Mononuclear cell (primary cell): ENCODE data around the gene KCNQ5. TPM values are rescaled to one million over a fixed set of nuclear protein-coding genes. Genes with fewer than 3 reads are reported as not detected.

Experiments
- H3K27me3 ChIP-seq: 2 replicates; pipeline ENCODE4 v1.6.0; 2011; ENCODE audit warnings: low read length, control low read depth; ENCODE audit not compliant: insufficient read depth
- H3K4me1 ChIP-seq: 2 replicates; pipeline ENCODE4 v1.5.1; 2011; ENCODE audit warnings: mild to moderate bottlenecking, low read length, control low read depth; ENCODE audit not compliant: insufficient read depth
- H3K4me3 ChIP-seq: 2 replicates; pipeline ENCODE4 v1.5.1; 2011; ENCODE audit warnings: mild to moderate bottlenecking, low read length, moderate library complexity
- H3K9me3 ChIP-seq: 2 replicates; pipeline ENCODE4 v1.5.1; 2011; ENCODE audit warnings: low read depth, mild to moderate bottlenecking, control low read depth, low read length
- total RNA-seq: library from RNA; depleted of rRNA; stranded (reverse); fragments of >200 nt; gene quantifications from one replicate; pipeline ENCODE4 v1.2.3, GENCODE V29; 2012

Gene KCNQ5
- total RNA-seq, 1 donor = 2.8 TPM

- no peaks in the 10 kb centered on the region for H3K27me3 ChIP-seq
- H3K4me3 ChIP-seq = no peak overlapping the region
- H3K4me1 ChIP-seq = no peaks in the 10 kb centered on the region
These were observed 328.4 kb downstream of the KCNQ5 start for GRCh38 chr6:72950114-72950860.

GRCh38 chr6:72952808-72953630, 331.2 kb downstream of the KCNQ5 start:
- no peaks in the 10 kb centered on the region for H3K27me3 ChIP-seq
- no peaks in the 10 kb centered on the region for H3K4me1 ChIP-seq
- no peak overlapping the region for H3K4me3 ChIP-seq
- H3K9me3 ChIP-seq = no peaks in the 10 kb centered on the region

More at GRCh38 chr6:72950114-72950860, 328.4 kb downstream of the KCNQ5 start:
- H3K9me3 ChIP-seq = no peaks in the 10 kb centered on the region

DNA sequence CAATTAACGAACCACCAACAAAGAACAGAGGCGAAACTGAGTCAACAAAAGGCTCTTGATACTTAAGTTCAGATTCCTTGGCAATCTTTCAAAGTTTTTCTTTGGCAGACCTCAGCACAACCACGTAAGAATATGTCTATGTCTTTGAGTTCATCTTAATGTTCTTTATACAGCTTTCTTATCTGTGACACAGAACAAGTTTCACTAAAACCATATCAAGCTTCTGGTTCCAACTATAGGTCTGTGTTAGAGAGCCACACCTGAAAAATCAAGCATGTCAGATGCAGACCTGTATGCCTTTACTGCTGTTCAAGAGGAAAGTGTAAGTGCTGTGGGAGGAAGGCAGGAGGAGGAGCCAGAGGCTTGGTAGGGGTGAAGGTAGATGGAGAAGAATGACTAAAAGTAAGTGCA, 332.1 kb downstream of the KCNQ5 start:
- no peaks in the 10 kb centered on the region for H3K4me1 ChIP-seq
- no peak overlapping the region for H3K4me3 ChIP-seq
- no peaks in the 10 kb centered on the region for H3K27me3 ChIP-seq
- no peaks in the 10 kb centered on the region for H3K9me3 ChIP-seq

DNA sequence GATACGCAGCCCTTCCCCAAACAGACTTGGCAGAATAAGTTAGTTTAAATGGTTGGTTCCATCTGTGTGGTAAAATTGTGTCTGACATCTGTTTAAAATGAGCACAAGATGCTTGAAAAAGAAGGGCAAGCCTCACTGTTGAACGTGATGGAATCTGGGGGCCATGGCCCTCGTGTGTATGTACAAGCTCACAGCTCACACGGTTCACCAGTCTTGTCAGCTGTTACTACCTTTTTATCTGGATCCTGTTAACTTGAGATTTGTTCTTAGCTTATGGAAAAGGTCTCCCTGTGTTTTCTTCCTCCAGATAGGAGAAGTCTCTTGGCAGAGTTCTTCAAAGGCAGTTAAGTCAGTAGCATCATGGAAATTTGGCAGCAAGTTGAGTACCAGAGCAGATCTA, 332.9 kb downstream of the KCNQ5 start:
- Histone ChIP-seq H3K4me1 (no peaks in the 10 kb centered on the region), H3K9me3 (no peaks in the 10 kb centered on the region), H3K4me3 (no peak overlapping the region), H3K27me3 (no peaks in the 10 kb centered on the region)

DNA sequence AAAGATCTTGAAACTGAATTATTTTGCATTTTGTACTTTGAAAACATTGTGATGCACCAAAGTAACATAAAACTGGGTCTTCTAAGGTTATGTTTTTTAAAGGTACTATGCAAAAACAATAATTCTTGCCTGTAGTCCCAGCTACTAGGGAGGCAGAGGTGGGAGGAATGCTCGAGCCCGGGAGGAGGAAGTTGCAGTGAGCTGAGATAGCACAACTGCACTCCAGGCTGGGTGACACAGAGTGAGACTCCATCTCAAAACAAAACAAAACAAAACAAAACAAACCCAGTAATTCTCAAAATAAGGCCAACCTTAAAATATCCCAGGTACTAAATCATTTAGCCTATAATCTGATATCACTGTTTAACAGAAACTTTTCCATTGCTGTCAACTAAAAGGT, 333.8 kb downstream of the KCNQ5 start:
- Histone ChIP-seq H3K4me3 (no peak overlapping the region), H3K27me3 (no peaks in the 10 kb centered on the region), H3K9me3 (no peaks in the 10 kb centered on the region), H3K4me1 (no peaks in the 10 kb centered on the region)

DNA sequence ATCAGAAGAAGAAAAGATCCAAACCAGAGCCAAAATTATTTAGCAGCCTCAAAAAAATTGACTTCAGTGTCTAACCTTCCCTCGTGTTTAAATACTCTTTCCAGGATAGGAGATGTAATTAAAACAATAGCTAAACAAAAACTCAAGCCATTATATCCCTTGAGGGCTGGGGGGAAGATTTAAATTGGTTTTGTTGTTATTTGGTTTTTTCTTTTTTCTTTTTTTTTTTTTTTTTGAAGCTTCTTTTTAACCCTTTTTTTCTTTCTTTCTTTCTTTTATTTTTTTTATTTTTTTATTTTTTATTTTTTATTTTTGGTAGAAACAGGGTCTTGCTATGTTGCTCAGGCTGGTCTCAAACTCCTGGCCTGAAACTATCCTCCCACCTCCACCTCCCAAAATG, 334.4 kb downstream of the KCNQ5 start:
- Histone ChIP-seq H3K9me3 (no peaks in the 10 kb centered on the region), H3K27me3 (no peaks in the 10 kb centered on the region), H3K4me3 (no peak overlapping the region), H3K4me1 (no peaks in the 10 kb centered on the region)

DNA sequence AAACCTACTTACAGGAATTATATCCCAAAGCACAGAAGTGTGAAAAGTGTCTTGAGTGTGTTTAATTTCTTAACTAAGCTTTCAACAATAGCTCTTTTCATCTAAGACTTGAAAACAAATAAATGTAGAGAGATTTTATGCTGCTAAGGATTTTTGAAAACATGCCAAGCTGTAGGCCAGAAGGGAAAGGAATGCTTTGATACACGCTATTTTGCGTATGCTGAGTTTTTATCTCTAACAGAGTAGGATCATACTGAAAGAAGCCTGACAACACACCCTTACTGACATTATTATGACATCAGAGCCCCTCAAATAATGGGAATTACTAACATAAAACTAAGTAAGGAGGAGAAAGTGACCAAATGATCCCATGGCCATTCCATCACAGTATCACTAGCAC, 338.0 kb downstream of the KCNQ5 start:
- no peaks in the 10 kb centered on the region for H3K27me3 ChIP-seq
- no peaks in the 10 kb centered on the region for H3K4me1 ChIP-seq
- H3K9me3 ChIP-seq = no peaks in the 10 kb centered on the region
- H3K4me3 ChIP-seq = no peak overlapping the region

DNA sequence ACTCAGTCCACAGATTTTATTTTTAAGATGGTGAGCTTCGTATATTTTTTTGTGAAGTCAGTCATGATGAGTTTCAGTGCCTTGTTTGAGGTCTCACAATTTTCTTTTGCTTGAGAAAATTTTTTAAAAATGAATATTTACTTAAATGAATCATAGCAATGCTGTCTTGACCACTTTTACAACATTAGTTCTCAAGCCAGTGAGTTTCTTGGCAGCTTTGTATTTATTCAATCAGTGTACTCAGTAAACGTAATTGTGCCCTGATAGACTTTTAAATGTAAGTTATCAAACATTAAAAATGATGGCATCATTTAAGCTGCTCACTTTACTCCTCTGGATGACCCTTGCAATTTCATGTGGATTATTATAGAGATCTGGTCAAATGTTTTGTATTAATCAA, 342.1 kb downstream of the KCNQ5 start:
- Histone ChIP-seq H3K4me3 (no peak overlapping the region), H3K9me3 (no peaks in the 10 kb centered on the region), H3K27me3 (no peaks in the 10 kb centered on the region), H3K4me1 (no peaks in the 10 kb centered on the region)

- Histone ChIP-seq H3K4me3 (no peak overlapping the region), H3K4me1 (no peaks in the 10 kb centered on the region)
These were observed 344.9 kb downstream of the KCNQ5 start for GRCh38 chr6:72966628-72967280.

DNA sequence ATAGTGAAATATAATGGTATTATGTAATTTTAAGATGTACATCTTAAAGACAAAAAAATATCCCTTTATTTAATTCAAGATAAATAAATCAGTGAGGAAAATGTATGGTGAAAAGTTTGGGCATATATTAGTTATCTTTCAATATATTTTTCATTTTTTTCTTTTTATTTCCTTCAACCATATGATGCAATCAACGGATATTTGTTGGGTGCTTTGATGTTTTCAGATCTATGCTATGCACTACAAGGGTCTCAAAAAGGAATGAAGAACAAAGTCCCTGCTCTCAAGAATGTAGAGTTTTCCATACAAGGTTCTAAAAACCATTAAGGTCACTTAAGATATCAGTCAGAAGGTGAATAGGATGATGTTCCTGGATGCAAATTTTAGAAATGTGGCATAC, 345.5 kb downstream of the KCNQ5 start:
- Histone ChIP-seq H3K9me3 (no peaks in the 10 kb centered on the region), H3K4me1 (no peaks in the 10 kb centered on the region), H3K4me3 (no peak overlapping the region), H3K27me3 (no peaks in the 10 kb centered on the region)

More at GRCh38 chr6:72966628-72967280, 344.9 kb downstream of the KCNQ5 start:
- H3K9me3 ChIP-seq = no peaks in the 10 kb centered on the region
- H3K27me3 ChIP-seq = no peaks in the 10 kb centered on the region

- Histone ChIP-seq H3K4me3 (no peak overlapping the region), H3K4me1 (no peaks in the 10 kb centered on the region), H3K9me3 (no peaks in the 10 kb centered on the region), H3K27me3 (no peaks in the 10 kb centered on the region)
These were observed 346.8 kb downstream of the KCNQ5 start for GRCh38 chr6:72968704-72969103.

DNA sequence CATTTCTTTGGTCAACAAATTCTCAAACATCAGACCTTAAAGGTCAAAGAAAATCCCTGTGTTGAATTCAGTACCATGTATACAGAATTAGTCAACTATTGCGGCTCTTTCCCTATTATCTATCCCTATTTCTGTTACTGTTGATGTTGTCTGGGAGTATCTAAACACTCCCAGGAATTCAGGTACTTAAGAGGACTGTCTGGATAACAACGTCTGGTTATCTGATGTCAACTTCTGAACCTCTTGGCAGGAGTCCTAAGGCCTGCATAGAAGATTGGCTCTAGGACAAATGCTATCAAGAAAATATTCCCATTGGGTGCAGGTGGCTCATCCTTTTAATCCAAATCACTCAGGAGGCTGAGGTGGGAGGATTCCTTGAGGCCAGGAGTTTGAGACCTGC, 347.8 kb downstream of the KCNQ5 start:
- no peaks in the 10 kb centered on the region for H3K27me3 ChIP-seq
- no peak overlapping the region for H3K4me3 ChIP-seq
- H3K9me3 ChIP-seq = no peaks in the 10 kb centered on the region
- H3K4me1 ChIP-seq = no peaks in the 10 kb centered on the region

GRCh38 chr6:72972579-72972978, 350.7 kb downstream of the KCNQ5 start:
- Histone ChIP-seq H3K9me3 (no peaks in the 10 kb centered on the region), H3K4me3 (no peak overlapping the region)

DNA sequence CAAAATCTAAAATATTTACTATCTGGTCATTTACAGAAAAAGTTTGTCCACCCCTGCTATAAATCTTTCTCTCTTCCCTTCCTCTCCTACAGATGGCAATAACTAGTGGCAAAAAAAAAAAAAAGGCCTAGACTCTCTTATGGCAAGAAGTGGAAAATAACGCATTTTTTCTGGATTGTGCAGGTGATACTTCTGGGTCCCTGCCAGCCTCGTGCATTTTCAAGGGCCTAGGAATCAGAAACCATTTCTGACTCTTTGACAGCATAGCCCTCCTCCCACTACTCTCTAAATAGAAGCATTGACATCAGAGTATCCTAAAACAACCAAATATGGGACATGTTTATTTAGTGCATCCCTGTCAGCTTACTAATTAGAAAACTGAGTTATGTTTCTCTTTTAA, 352.4 kb downstream of the KCNQ5 start:
- Histone ChIP-seq H3K4me1 (no peaks in the 10 kb centered on the region), H3K9me3 (no peaks in the 10 kb centered on the region), H3K27me3 (no peaks in the 10 kb centered on the region), H3K4me3 (no peak overlapping the region)

More at GRCh38 chr6:72972579-72972978, 350.7 kb downstream of the KCNQ5 start:
- no peaks in the 10 kb centered on the region for H3K27me3 ChIP-seq
- no peaks in the 10 kb centered on the region for H3K4me1 ChIP-seq

GRCh38 chr6:72975352-72975752, 353.5 kb downstream of the KCNQ5 start:
- Histone ChIP-seq H3K9me3 (no peaks in the 10 kb centered on the region), H3K27me3 (no peaks in the 10 kb centered on the region), H3K4me1 (no peaks in the 10 kb centered on the region)

More at GRCh38 chr6:72975352-72975752, 353.5 kb downstream of the KCNQ5 start:
- no peak overlapping the region for H3K4me3 ChIP-seq
